GM19099 (cell line): Measurements from ENCODE around the gene GALNT1.

Experiments
- POLR2A ChIP-seq: IDR thresholded peaks from 3 replicates; pipeline ENCODE4 v1.6.1; 2011; ENCODE audit warnings: low read depth; ENCODE audit not compliant: insufficient read length; ENCODE audit errors: extremely low read depth

GALNT1 gene

GRCh38 chr18:35625232-35625631 lies 43.7 kb downstream of the GALNT1 start:
- TF ChIP-seq POLR2A = no peak

- TF ChIP-seq POLR2A = no peak
Observed at GRCh38 chr18:35633761-35634160, 52.2 kb downstream of the GALNT1 start.

- TF ChIP-seq POLR2A = no peak
Observed at GRCh38 chr18:35634323-35634722, 52.8 kb downstream of the GALNT1 start.

GRCh38 chr18:35635170-35635569 lies 53.6 kb downstream of the GALNT1 start:
- no peak for TF ChIP-seq POLR2A

GRCh38 chr18:35637227-35637626 lies 55.7 kb downstream of the GALNT1 start:
- TF ChIP-seq POLR2A = no peak

- TF ChIP-seq POLR2A = no peak
Observed at GRCh38 chr18:35639296-35639695, 57.8 kb downstream of the GALNT1 start.

GRCh38 chr18:35641467-35641866 lies 59.9 kb downstream of the GALNT1 start:
- TF ChIP-seq POLR2A = no peak

- TF ChIP-seq POLR2A = no peak
Observed at GRCh38 chr18:35641916-35642315, 60.4 kb downstream of the GALNT1 start.

- no peak for TF ChIP-seq POLR2A
Observed at GRCh38 chr18:35642802-35643201, 61.3 kb downstream of the GALNT1 start.

GRCh38 chr18:35646449-35646848 lies 64.9 kb downstream of the GALNT1 start:
- no peak for TF ChIP-seq POLR2A

GRCh38 chr18:35653392-35654135 lies 72.0 kb downstream of the GALNT1 start:
- TF ChIP-seq POLR2A = no peak

- no peak for TF ChIP-seq POLR2A
Observed at GRCh38 chr18:35658112-35658511, 76.6 kb downstream of the GALNT1 start.

GRCh38 chr18:35661483-35662146 lies 80.1 kb downstream of the GALNT1 start:
- no peak for TF ChIP-seq POLR2A

- no peak for TF ChIP-seq POLR2A
Observed at GRCh38 chr18:35662293-35663062, 80.9 kb downstream of the GALNT1 start.

GRCh38 chr18:35671966-35672603 lies 90.5 kb downstream of the GALNT1 start:
- TF ChIP-seq POLR2A = no peak
